ENCODE data around the gene PARVA.

DNA sequence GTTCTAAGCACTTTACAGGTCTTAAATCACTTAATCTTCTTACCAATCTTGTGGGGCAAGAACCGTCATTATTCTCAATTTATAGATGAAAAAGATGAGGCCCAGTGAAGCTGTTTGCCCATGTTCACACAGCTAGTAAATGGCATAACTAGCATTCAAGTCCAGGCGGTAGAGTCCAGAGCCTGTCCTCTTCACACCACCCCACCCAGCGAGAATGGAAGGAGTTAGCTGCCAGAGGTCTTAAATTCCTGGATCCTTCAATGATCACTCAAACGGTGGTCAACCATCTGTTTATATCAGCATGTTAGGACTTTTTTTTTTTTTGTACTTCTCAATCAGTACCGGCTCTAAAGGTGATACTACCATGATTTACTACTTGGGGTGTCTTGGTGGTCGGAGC is 43.3 kb downstream of the PARVA start:
- TF ChIP-seq, protein P1, sequence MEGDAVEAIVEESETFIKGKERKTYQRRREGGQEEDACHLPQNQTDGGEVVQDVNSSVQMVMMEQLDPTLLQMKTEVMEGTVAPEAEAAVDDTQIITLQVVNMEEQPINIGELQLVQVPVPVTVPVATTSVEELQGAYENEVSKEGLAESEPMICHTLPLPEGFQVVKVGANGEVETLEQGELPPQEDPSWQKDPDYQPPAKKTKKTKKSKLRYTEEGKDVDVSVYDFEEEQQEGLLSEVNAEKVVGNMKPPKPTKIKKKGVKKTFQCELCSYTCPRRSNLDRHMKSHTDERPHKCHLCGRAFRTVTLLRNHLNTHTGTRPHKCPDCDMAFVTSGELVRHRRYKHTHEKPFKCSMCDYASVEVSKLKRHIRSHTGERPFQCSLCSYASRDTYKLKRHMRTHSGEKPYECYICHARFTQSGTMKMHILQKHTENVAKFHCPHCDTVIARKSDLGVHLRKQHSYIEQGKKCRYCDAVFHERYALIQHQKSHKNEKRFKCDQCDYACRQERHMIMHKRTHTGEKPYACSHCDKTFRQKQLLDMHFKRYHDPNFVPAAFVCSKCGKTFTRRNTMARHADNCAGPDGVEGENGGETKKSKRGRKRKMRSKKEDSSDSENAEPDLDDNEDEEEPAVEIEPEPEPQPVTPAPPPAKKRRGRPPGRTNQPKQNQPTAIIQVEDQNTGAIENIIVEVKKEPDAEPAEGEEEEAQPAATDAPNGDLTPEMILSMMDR (IDR thresholded peaks at IDR 0.05), result no peak
- no peak for TF ChIP-seq EP300 (IDR thresholded peaks at IDR 0.05)

Data from sigmoid colon (tissue), 4 donors.